GM23338 (cell line): ENCODE data around the gene SPATA31D4. TPM values are rescaled to one million over a fixed set of nuclear protein-coding genes. Genes with fewer than 3 reads are reported as not detected.

ENCODE experiments used
- ATAC-seq: fragments of 200-7000 bp; cut with Tn5 transposase; 3 replicates; pipeline ENCODE4 v1.9.1; 2020
- DNase-seq: peaks from one replicate; pipeline ENCODE4 v3.0.0-alpha.2; 2015; ENCODE audit warnings: low spot score
- H2AFZ ChIP-seq: fragments of 200-600 bp; sonication (generic); 2 replicates; pipeline ENCODE4 v1.8.0; 2016; ENCODE audit warnings: antibody characterized with exemption, mild to moderate bottlenecking, moderate library complexity
- H3F3A ChIP-seq: fragments of 200-600 bp; sonication (generic); replicated peaks from 2 replicates; pipeline ENCODE4 v1.8.0; 2017; ENCODE audit warnings: antibody characterized with exemption, mixed run types, low read depth
- H3K27ac ChIP-seq: fragments of 200-600 bp; sonication (generic); 2 replicates; pipeline ENCODE4 v1.6.1; 2016; ENCODE audit warnings: low read depth
- H3K27me3 ChIP-seq: fragments of 200-600 bp; sonication (generic); 2 replicates; pipeline ENCODE4 v1.8.0; 2016; ENCODE audit warnings: mild to moderate bottlenecking, mixed run types, moderate library complexity; ENCODE audit not compliant: insufficient read depth
- H3K36me3 ChIP-seq: fragments of 200-600 bp; sonication (generic); 2 replicates; pipeline ENCODE4 v1.8.0; 2016; ENCODE audit warnings: mild to moderate bottlenecking; ENCODE audit not compliant: insufficient read depth
- H3K4me1 ChIP-seq: fragments of 200-600 bp; sonication (generic); 2 replicates; pipeline ENCODE4 v1.8.0; 2016; ENCODE audit warnings: mild to moderate bottlenecking, moderate library complexity; ENCODE audit not compliant: insufficient read depth
- H3K4me2 ChIP-seq: fragments of 200-600 bp; sonication (generic); 2 replicates; pipeline ENCODE4 v1.7.1; 2017; ENCODE audit warnings: mixed run types
- H3K4me3 ChIP-seq: fragments of 200-600 bp; sonication (generic); 2 replicates; pipeline ENCODE4 v1.6.1; 2016; ENCODE audit warnings: mixed run types
- H3K79me2 ChIP-seq: fragments of 200-600 bp; sonication (generic); replicated peaks from 2 replicates; pipeline ENCODE4 v1.8.0; 2017; ENCODE audit warnings: mild to moderate bottlenecking; ENCODE audit not compliant: insufficient read depth
- H3K9me2 ChIP-seq: fragments of 200-600 bp; sonication (generic); 2 replicates; pipeline ENCODE4 v1.8.0; 2017; ENCODE audit not compliant: insufficient read depth
- H4K20me1 ChIP-seq: fragments of 200-600 bp; sonication (generic); replicated peaks from 2 replicates; pipeline ENCODE4 v1.8.0; 2017; ENCODE audit warnings: mild to moderate bottlenecking; ENCODE audit not compliant: insufficient read depth
- H3K27ac Mint-ChIP-seq: 2 replicates; pipeline ENCODE4 v1.8.0; 2020; ENCODE audit warnings: inconsistent platforms, mild to moderate bottlenecking, moderate library complexity, mixed read lengths
- H3K27me3 Mint-ChIP-seq: 3 replicates; pipeline ENCODE4 v1.8.0; 2022; ENCODE audit warnings: low read depth, mild to moderate bottlenecking, moderate library complexity, mixed read lengths, inconsistent platforms; ENCODE audit not compliant: insufficient read depth, poor library complexity
- H3K36me3 Mint-ChIP-seq: 3 replicates; pipeline ENCODE4 v1.8.0; 2021; ENCODE audit warnings: low read depth, mild to moderate bottlenecking, inconsistent platforms, moderate library complexity, mixed read lengths
- H3K4me1 Mint-ChIP-seq: 3 replicates; pipeline ENCODE4 v1.8.0; 2020; ENCODE audit warnings: mild to moderate bottlenecking, inconsistent platforms, mixed read lengths
- H3K4me3 Mint-ChIP-seq: 3 replicates; pipeline ENCODE4 v1.8.0; 2021; ENCODE audit warnings: moderate library complexity, mild to moderate bottlenecking, inconsistent platforms, mixed read lengths
- H3K9me3 Mint-ChIP-seq: 3 replicates; pipeline ENCODE4 v1.8.0; 2020; ENCODE audit warnings: moderate library complexity, mild to moderate bottlenecking, inconsistent platforms, mixed read lengths
- CTCF ChIP-seq, 2 experiments: fragments of 200-600 bp in 1 of 2; sonication (generic) in 1 of 2; conservative IDR thresholded peaks; 2 replicates each; pipeline versions ENCODE4 v1.5.1 to v1.6.1; 2016 to 2017; ENCODE audit warnings: antibody characterized with exemption in 2 of 2, low read depth in 2 of 2, mild to moderate bottlenecking in 2 of 2, moderate library complexity in 1 of 2
- ETS1 ChIP-seq: IDR thresholded peaks from 2 replicates; pipeline ENCODE4 v1.6.1; 2016; ENCODE audit warnings: antibody characterized with exemption
- EZH2 ChIP-seq: fragments of 200-600 bp; sonication (generic); IDR thresholded peaks from one replicate; pipeline ENCODE4 v1.8.0; 2017; ENCODE audit warnings: antibody characterized with exemption, mild to moderate bottlenecking, low read depth; ENCODE audit not compliant: unreplicated experiment
- JUNB ChIP-seq: IDR thresholded peaks from one replicate; pipeline ENCODE4 v1.6.1; 2016; ENCODE audit warnings: antibody characterized with exemption; ENCODE audit not compliant: unreplicated experiment
- POLR2AphosphoS5 ChIP-seq: IDR thresholded peaks from 2 replicates; pipeline ENCODE4 v1.6.1; 2016; ENCODE audit warnings: antibody characterized with exemption, low read depth
- REST ChIP-seq: IDR thresholded peaks from one replicate; pipeline ENCODE4 v1.6.1; 2018; ENCODE audit warnings: antibody characterized with exemption; ENCODE audit not compliant: unreplicated experiment
- STAT1 ChIP-seq: IDR thresholded peaks from one replicate; pipeline ENCODE4 v1.6.1; 2016; ENCODE audit warnings: antibody characterized with exemption; ENCODE audit not compliant: unreplicated experiment
- ZNF114 ChIP-seq: fragments of 250-450 bp; sonication (Bioruptor Pico); IDR thresholded peaks from 2 replicates; pipeline ENCODE4 v1.5.0; 2020; ENCODE audit warnings: mild to moderate bottlenecking, moderate library complexity
- ZNF331 ChIP-seq: fragments of 250-450 bp; sonication (Bioruptor Pico); IDR thresholded peaks from 2 replicates; pipeline ENCODE4 v1.5.0; 2020; ENCODE audit warnings: low read depth, mild to moderate bottlenecking, moderate library complexity
- ZNF462 ChIP-seq: fragments of 250-450 bp; sonication (Bioruptor Pico); IDR thresholded peaks from 2 replicates; pipeline ENCODE4 v1.5.0; 2020; ENCODE audit warnings: mild to moderate bottlenecking, moderate library complexity
- polyA plus RNA-seq: library from polyadenylated mRNA; unstranded; fragments of >200 nt; fragmentation: Nextera tagmentation; extraction: Ambion mirVana; gene quantifications from 2 replicates; pipeline ENCODE4 v1.2.1, GENCODE V29; 2016
- total RNA-seq: library from RNA; depleted of rRNA; stranded (reverse); fragments of >200 nt; shearing (Covaris generic); gene quantifications from 2 replicates; pipeline ENCODE4 v1.2.3, GENCODE V29; 2014

Gene SPATA31D4
- total and polyA plus RNA-seq, 2 experiments from 2014 or later, result not detected

GRCh38 chr9:81912135-81912534 is 16.1 kb upstream of the SPATA31D4 start (continued):
- no peak for TF ChIP-seq ZNF462 (CRISPR knock-in tag)
- TF ChIP-seq STAT1, result no peak
- no peak for TF ChIP-seq POLR2AphosphoS5

- DNase-seq (no peak), ATAC-seq (no peak)
- no peaks in the 10 kb centered on the region for H3K36me3 Mint-ChIP-seq
- no peaks in the 10 kb centered on the region for H3K27me3 ChIP-seq
- no peak overlapping the region for H3K27ac Mint-ChIP-seq
- H3K4me1 ChIP-seq, result no peaks in the 10 kb centered on the region
- H3K27ac ChIP-seq, result no peak overlapping the region
- no peak overlapping the region for H3K4me2 ChIP-seq
- no peaks in the 10 kb centered on the region for H3K4me1 Mint-ChIP-seq
- no peak overlapping the region for H2AFZ ChIP-seq
- no peaks in the 10 kb centered on the region for H3K9me3 Mint-ChIP-seq
- H3K27me3 Mint-ChIP-seq, result no peaks in the 10 kb centered on the region
- H4K20me1 ChIP-seq, result no peaks in the 10 kb centered on the region
- no peaks in the 10 kb centered on the region for H3F3A ChIP-seq
- H3K79me2 ChIP-seq, result no peaks in the 10 kb centered on the region
- no peaks in the 10 kb centered on the region for H3K36me3 ChIP-seq
- peaks cover 15% of the 10 kb centered on the region for H3K9me2 ChIP-seq
- H3K4me3 ChIP-seq, result no peak overlapping the region
- no peak overlapping the region for H3K4me3 Mint-ChIP-seq
- TF ChIP-seq POLR2AphosphoS5 (no peak), ETS1 (no peak), ZNF331 (no peak), REST (no peak), ZNF114 (CRISPR knock-in tag) (no peak), JUNB (no peak), CTCF (conservative IDR thresholded peaks at IDR 0.05; ENCODE audit: low read depth in 2 of 2) (no peak), EZH2 (no peak)
These were observed 12.3 kb upstream of the SPATA31D4 start for GRCh38 chr9:81915801-81916505.
